GM21367 (cell line): Measurements from ENCODE around the gene LNPEP.

ENCODE experiments used
- ATAC-seq: cut with Tn5 transposase; IDR thresholded peaks from one replicate; pipeline ENCODE4 v1.9.1; 2021; ENCODE audit not compliant: unreplicated experiment

LNPEP gene

DNA sequence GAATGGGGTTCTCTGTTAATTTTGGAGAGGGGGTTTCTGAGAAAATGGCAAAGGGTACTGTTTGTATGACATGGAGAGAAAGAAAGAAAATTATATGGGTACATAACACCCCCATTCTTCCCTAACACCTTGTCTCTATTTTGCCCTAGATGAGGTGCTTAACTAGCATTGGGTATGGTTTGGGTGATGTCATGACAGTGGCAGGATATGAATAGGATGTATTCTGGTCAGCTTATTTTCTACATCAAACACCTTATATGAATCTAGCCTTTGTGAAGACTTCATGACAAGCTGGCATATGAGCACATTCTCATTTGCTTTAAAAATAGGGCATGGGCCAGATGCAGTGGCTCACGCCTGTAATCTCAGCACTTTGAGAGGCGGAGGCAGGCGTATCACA lies 58.6 kb downstream of the LNPEP start:
- ATAC-seq = no peak

DNA sequence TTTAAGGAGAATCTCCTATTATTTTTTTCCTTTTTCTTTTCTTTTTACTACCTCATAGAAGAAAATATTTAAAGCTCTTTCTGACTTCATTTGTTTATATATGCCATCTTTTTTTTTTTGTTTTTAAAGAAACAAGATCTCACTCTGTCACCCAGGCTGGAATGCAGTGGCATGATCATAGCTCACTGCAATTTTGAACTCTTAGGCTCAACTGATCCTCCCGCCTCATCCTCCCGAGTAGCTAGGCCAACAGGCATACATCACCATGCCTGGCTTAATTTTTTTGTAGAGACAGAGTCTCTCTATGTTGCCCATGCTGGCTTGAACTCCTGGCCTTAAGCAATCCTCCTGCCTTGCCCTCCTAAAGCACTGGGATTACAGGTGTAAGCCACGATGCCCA lies 59.5 kb downstream of the LNPEP start:
- no peak for ATAC-seq

- no peak for ATAC-seq
Observed at GRCh38 chr5:96997265-96997859, 61.5 kb downstream of the LNPEP start.

- ATAC-seq = no peak
Observed at GRCh38 chr5:96999856-97000255, 64.0 kb downstream of the LNPEP start.

DNA sequence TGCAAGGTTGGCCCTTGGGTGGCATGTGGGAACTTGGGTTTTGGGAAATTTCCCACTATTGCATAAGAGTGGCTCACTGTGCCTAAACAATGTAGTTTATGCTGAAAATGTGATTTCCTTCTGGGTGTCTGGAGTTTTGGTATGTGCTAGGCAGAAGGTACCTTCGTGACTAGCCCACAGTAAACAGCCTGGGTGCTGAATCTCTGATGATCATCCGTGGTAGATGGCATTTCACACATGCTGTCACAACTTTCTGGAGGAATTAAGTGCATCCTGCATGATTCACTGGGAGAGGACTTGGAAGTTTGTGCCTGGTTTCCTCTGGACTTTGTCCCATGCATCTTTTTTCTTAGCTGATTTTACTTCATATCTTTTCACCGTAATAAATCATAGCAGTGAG lies 64.5 kb downstream of the LNPEP start:
- no peak for ATAC-seq

DNA sequence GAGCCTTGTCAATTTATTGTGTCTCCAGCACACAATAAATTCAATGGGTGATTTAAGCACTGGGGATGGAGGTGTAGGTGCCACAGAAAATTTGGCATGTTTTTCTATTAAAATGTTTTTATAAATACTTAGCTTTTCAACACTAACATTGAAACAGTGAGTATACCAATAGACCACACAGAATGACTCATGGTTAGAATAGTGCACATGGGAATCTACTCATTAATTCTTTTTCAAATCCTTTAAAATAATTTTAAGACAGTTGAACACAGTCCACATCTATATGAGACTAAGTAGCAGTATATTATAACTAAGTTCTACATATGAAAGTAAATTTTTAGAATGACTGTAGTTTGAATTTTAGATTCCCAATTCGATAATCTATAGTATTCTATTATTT lies 67.1 kb downstream of the LNPEP start:
- no peak for ATAC-seq

GRCh38 chr5:97004423-97005060 lies 68.7 kb downstream of the LNPEP start:
- no peak for ATAC-seq

DNA sequence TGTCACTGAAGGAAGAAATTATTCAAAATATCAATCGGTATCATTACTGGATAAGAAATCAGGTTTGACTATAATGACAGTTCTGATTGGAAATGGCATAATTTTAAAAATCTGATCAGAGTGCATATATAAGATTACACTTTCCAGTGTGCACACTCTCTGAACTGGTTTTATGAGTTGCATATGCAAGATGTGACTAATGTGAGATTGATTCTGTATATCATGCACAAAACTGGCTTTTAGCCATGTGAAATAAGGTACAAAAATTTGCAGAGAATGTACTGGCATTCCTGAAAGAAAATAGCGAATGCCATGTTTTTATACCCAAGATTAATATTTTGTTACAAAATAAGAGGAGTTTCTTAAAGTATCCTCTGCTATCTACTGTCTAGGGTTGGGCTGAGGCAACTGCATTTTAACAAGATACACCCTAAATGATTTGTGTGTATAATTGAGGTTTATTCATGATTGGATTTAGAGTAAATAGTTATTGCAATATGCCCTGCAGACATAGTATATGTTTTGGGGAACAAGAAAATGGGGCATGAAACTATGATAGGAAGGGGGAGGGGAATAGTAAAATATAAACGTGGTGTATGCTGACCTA lies 70.7 kb downstream of the LNPEP start:
- no peak for ATAC-seq

DNA sequence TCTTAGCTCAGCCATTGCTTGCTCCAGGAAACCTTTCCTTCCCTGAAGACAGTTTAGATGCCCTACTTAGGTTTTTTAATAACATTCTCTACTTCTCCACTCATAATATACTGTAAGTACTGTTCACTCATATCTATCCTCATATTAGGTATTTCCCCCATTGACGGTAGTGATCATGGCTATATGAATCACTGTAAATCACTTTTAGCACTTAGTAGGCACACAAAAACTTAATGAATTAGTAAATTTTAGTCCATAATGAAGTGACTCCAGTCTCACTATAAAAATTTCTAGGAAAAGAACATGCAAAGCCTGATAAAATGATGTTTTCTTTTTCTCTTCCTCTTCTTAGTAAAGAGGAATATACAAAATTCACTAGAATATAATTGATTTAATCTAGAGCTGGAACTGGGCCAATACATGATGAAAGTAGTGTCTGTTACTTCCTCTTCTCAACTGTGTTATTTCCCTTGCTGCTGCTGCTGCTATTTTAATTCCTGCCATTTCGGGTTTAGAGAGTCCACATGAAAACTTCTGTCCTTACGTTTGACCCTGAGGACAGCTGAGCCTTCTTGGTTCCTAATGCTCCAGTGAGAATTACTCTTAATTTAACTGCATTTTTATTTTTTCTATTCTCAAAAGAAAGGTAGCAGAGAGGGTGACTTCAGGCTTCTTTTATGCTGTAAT lies 73.5 kb downstream of the LNPEP start:
- ATAC-seq = no peak

- no peak for ATAC-seq
Observed at GRCh38 chr5:97009921-97010320, 74.0 kb downstream of the LNPEP start.

- ATAC-seq = no peak
Observed at GRCh38 chr5:97010606-97011005, 74.7 kb downstream of the LNPEP start.

DNA sequence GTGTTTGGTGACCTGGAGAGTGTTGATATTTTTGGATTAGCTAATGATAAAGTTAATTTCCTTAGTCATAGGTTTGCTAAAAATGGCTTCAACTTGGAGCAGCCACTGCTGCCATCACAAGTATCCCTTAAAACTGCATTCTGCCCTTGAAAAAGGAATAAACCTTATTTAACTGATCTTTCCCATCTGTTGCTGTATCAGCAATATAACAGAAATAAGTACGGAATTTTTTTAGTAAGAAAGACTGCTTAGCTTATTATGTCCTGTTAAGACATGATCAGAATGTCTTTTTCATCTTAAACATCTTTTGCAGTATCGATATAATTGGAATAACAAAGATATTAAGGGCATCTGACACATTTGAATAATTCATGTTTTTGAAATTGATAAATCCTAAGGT lies 75.7 kb downstream of the LNPEP start:
- no peak for ATAC-seq

DNA sequence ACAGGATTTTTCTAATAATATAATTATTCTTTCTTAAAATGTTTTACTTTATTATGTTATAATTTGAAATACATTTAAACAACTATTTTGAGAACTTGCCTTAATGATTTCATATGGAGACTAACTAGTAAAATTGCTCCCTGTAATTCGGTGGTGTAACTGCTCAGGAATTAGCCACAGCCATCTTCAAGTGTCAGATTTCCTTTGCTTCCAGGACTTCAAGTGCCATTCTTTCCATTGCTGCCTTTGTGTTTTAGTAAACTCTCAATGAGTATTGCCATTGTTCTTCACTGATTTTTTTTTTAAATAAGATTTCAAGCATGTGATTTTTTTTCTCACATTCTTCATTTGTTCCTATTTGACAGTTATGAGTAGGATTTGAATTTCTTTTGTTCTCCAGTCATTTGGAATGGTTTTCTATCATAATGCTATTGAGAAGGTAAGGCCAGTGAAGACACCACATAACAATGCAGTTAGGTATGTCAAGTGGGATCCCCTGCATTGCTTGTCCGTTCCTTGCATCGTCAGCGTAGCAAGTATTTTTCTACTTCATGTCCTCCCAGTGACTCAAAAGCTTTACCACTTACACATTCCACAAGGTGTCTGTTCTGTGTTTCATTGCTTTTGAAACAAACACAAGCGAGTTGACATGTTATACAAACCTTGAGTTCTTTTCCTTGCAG lies 83.7 kb downstream of the LNPEP start:
- ATAC-seq = no peak

DNA sequence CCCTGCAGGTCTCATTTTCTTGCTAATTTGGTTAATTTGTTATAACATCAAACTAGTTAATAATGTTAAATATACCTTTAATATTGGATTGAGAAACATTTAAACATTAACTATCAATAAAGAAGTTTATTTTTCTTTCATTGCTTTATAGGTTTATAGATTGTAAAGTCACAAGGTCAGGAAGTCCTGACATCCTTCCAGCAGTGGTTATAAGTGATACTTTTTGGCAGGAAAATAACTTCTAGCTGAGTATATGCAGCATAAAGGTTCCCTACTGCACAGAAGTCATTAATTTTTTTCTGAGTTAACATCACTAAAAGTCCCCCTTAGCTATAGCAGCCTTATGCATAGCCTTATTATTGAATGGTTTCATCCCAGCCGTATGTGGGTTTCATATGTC lies 85.5 kb downstream of the LNPEP start:
- no peak for ATAC-seq

DNA sequence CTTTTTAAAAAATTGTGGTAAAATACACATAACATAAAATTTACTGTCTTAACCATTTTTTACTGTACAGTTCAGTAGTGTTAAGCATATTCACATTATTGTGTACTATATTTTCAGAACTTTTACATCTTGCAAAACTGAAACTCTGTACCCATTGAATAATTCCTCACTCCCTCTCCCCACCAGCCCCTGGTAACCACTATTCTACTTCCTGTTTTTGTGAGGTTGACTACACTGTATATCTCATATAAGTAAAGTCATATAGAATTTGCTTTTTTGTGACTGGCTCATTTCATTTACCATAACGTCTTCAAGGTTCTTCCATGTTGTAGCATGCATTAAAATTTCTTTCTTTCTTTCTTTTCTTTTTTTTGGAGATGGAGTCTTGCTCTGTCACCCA lies 87.0 kb downstream of the LNPEP start:
- no peak for ATAC-seq

GRCh38 chr5:97026721-97027120 lies 90.8 kb downstream of the LNPEP start:
- ATAC-seq = no peak

DNA sequence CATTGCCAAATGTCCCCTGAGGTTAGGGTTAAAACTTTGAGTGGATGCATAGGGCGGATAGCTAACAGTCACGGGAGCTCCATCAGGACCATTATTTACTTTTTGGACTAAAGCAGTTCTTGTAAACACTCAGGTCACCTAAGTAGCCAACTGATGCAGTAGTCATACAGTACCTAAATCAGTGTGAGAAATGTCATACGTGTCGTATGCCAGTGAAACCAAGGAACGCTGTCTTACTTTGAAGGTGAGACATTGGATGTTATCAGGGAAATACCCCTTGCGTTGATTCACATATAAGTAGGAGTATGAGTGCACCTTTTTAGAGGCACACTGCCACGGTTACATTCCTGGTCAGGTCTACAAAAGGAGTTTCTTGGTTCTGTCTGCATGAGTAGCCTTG lies 101.9 kb downstream of the LNPEP start:
- no peak for ATAC-seq

- ATAC-seq = no peak
Observed at GRCh38 chr5:97041239-97041638, 105.4 kb downstream of the LNPEP start.

DNA sequence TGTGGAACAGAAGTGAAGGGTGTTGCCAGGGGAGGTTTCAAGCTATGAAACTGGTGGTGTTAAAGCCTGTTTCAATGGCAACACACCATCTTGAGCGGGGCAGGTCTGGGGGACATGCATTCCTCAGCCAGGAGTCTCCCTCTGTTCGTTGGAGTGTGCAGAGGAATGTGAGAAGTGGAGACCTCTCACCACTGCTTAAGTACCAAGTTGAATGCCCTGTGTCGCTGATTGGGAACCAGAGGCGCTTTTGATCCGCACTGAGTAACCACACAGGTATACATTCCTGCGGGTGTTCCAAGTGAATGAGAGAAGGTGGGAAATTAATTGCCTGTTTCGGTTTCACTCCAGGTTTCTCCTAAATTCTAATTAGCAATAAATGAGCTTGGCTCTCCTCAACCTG lies 107.1 kb downstream of the LNPEP start:
- no peak for ATAC-seq

DNA sequence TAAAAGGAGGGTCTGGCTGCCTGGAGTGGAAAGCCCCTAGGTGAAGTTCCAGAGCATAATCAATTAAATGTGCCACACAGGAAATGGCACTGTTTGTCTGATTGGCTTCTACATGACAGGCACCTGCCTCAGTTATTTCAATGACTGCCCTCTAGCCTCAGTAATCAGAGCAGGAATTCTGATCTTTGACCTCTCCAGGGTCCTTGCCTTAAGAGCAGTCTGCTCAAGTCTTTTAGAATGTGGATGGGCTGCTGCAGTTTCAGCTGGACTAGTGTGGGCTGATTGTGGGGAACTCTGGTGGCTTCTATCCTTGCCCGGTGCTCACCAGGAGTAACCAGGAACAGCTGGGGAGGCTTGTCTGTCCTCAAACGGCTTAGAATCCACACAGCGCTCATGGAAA lies 107.6 kb downstream of the LNPEP start:
- ATAC-seq = no peak

GRCh38 chr5:97044052-97044451 lies 108.2 kb downstream of the LNPEP start:
- no peak for ATAC-seq
